Adrenal gland (tissue), 12 donors: ENCODE results near the gene CALHM5. TPM values are rescaled to one million over a fixed set of nuclear protein-coding genes. Genes with fewer than 3 reads are reported as not detected.
A peak's percentile ranks its signal among the peaks of the same experiment; 100 is the strongest.

Experiments
- DNase-seq, 7 donors: peaks; one replicate each; pipeline ENCODE4 v3.0.0-alpha.2; 2019 to 2020
- H3K27ac ChIP-seq, 5 donors: fragments of 200-600 bp; sonication (generic) in 4 of 5; 1 replicate in 3 of 5; 2 replicates in 2 of 5; pipeline versions ENCODE4 v1.5.1 to v1.8.0; 2016 to 2020; ENCODE audit warnings: mild to moderate bottlenecking in 1 of 5
- H3K27me3 ChIP-seq: fragments of 200-600 bp; 2 replicates; pipeline ENCODE4 v1.8.0; 2021
- H3K36me3 ChIP-seq, 2 donors: fragments of 200-600 bp; replicated peaks in 1 of 2; 1 replicate in 1 of 2; 2 replicates in 1 of 2; pipeline versions ENCODE4 v1.5.1 to v1.8.0; 2018 to 2022
- H3K4me1 ChIP-seq, 2 donors: fragments of 200-600 bp; replicated peaks in 1 of 2; 1 replicate in 1 of 2; 2 replicates in 1 of 2; pipeline versions ENCODE4 v1.5.1 to v1.8.0; 2018 to 2021
- H3K4me3 ChIP-seq, 4 donors: fragments of 200-600 bp; sonication (generic) in 3 of 4; one replicate each; pipeline ENCODE4 v1.5.1; 2016 to 2018
- H3K9me3 ChIP-seq, 3 donors: fragments of 200-600 bp; sonication (generic) in 1 of 3; replicated peaks in 1 of 3; 1 replicate in 2 of 3; 2 replicates in 1 of 3; pipeline versions ENCODE4 v1.5.1 to v1.8.0; 2016 to 2021
- POLR2A ChIP-seq, 2 donors: fragments of 450-650 bp; IDR thresholded peaks; one replicate each; pipeline ENCODE4 v1.6.1; 2017; ENCODE audit warnings: antibody characterized with exemption in 2 of 2, mild to moderate bottlenecking in 2 of 2, moderate library complexity in 1 of 2
- WGBS, 4 donors: extraction: QIAGEN DNeasy Blood & Tissue Kit in 2 of 4; methylation state at CpG; one replicate each; pipeline versions ENCODE4 v1.1.5 to v1.1.7; 2013 to 2017; 5-methylcytosine and 5-hydroxymethylcytosine counted together
- intact Hi-C, 2 donors: fragments of 100-400 bp; cut with DNase I; formaldehyde crosslinking; loops; one replicate each; pipeline versions ENCODE4 v1.14.1 to v1.15.0; 2022 to 2023
- polyA plus RNA-seq, 3 donors: library from polyadenylated mRNA; stranded (reverse); fragments of 200-250 nt in 2 of 3; fragments of 350-450 nt in 1 of 3; fragmentation: Illumina TruSeq in 1 of 3; extraction: RNeasy Lipid Tissue Mini Kit (QIAGEN cat#74804) in 1 of 3; gene quantifications; one replicate each; pipeline ENCODE4 v1.2.3, GENCODE V29; 2013 to 2014
- total RNA-seq, 9 donors: library from RNA; depleted of rRNA in 4 of 9; stranded (reverse); fragments of >200 nt in 4 of 9; fragments of 120-200 nt in 1 of 9; fragmentation: NEBNext Ultra II Directional in 1 of 9; extraction: Animal tissue kit (Norgen Biotek cat#: 25700) in 1 of 9; gene quantifications; one replicate each; pipeline versions ENCODE4 v1.1.0 to v1.2.4, GENCODE V29; 2013 to 2023
- TF ChIP-seq, protein P1 (sequence below), 6 experiments: fragments of 450-650 bp in 4 of 6; fragments of 200-600 bp in 2 of 6; sonication (generic) in 1 of 6; IDR thresholded peaks; 1 replicate in 5 of 6; 2 replicates in 1 of 6; pipeline versions ENCODE4 v1.5.1 to v1.8.0; 2016 to 2021; ENCODE audit warnings: antibody characterized with exemption in 6 of 6, mild to moderate bottlenecking in 2 of 6, moderate library complexity in 1 of 6
- donor health status: healthy with polysubstance abuse.
- donor health status: Bipolar disorder and iron deficiency.
- donor health status: DM: yes; HTN: yes; CAD: no.
- donor health status: DM: no; HTN: no; CAD: no.
- donor health status: DM: no; HTN: no; CAD: no.
- donor health status: DM: yes; HTN: yes; CAD: no.

The CALHM5 gene
- total and polyA plus RNA-seq, 12 donors, result 0.32 to 2.2 (median 0.95) TPM

DNA sequence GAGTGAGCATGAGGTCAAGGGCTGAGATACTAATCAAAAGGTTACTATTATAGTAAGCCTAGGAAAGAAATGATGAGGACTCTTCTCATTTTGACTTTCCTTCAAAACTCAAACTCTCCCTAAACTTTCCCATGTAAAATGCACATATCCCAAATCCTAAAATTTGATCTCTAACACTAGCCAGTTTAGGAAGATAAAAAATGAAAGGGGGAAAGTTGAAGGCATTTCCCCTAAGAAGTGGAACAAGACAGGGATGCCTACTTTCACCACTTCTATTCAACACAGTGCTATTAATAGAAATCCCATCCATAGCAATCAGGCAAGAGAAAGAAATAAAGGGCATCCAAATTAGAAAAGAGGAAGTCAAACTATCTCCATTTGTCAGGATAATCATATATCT lies 2.9 kb upstream of the CALHM5 start:
- no peaks in the 10 kb centered on the region for H3K4me1 ChIP-seq
- no peaks in the 10 kb centered on the region for H3K9me3 ChIP-seq
- no peak overlapping the region for H3K27ac ChIP-seq
- H3K36me3 ChIP-seq, result no peaks in the 10 kb centered on the region
- TF ChIP-seq, protein P1, sequence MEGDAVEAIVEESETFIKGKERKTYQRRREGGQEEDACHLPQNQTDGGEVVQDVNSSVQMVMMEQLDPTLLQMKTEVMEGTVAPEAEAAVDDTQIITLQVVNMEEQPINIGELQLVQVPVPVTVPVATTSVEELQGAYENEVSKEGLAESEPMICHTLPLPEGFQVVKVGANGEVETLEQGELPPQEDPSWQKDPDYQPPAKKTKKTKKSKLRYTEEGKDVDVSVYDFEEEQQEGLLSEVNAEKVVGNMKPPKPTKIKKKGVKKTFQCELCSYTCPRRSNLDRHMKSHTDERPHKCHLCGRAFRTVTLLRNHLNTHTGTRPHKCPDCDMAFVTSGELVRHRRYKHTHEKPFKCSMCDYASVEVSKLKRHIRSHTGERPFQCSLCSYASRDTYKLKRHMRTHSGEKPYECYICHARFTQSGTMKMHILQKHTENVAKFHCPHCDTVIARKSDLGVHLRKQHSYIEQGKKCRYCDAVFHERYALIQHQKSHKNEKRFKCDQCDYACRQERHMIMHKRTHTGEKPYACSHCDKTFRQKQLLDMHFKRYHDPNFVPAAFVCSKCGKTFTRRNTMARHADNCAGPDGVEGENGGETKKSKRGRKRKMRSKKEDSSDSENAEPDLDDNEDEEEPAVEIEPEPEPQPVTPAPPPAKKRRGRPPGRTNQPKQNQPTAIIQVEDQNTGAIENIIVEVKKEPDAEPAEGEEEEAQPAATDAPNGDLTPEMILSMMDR (IDR thresholded peaks at IDR 0.05), result no peak
- no peak for TF ChIP-seq POLR2A (IDR thresholded peaks at IDR 0.05)
- DNase-seq, result no peak
- intact Hi-C loops, result no loop called here
- H3K27me3 ChIP-seq, result no peaks in the 10 kb centered on the region
- no peak overlapping the region for H3K4me3 ChIP-seq

DNA sequence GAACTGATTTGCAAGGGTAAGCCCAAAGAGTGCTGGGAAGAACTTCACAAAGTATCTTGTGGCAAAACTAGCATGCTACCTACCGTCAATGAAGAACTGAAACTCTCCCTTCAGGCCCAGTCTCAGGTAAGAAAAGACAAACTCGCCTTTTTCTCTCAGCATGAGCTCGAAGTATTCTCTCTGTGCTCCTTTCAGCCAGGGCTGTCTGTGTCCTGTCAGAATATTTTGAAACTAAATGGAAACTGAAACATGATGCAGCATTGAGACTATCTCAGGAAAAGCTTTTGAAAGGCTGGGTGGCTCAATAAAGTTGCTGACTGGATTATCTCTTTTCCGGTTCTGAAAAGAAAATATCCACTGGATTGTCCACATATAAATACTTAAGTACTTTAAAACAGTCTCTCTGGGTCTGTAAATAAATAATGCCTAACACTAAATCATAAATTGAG lies 696 bp downstream of the CALHM5 start:
- Histone ChIP-seq H3K27ac (peak overlapping the region in 4 of 5 donors; percentile 33 to 83 (median 55)), H3K36me3 (no peaks in the 10 kb centered on the region), H3K27me3 (no peaks in the 10 kb centered on the region), H3K9me3 (no peaks in the 10 kb centered on the region), H3K4me3 (peak overlapping the region in 1 of 4 donors; percentile 32), H3K4me1 (no peaks in the 10 kb centered on the region)
- WGBS, 4 donors, result 37 to 59% (median 43%) methylated on average over 4 of the region's 4 CpGs
- intact Hi-C loops, result no loop called here
- DNase-seq, result no peak
- peak in 1 of 2 donors; percentile 11 for TF ChIP-seq POLR2A (IDR thresholded peaks at IDR 0.05)
- TF ChIP-seq, protein P1 (IDR thresholded peaks at IDR 0.05), result no peak

DNA sequence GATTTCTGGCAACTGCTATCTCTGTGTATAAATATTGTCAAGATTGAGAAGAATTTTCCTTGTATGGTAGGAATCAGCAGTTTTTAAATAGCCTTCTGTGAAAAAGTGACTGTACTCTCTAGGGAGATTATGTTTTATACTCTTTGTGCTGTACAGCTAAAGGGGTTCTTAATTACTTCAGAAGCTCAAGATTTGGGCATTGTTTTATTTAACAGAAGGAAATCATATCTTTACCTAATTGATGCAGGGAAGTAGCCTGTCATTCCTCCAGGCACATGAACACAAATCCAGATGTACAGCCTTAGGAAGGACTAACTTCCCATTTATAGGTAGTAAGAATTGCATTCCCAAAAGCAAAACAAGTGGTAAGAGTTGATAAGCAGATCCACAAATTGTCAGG lies 1.3 kb downstream of the CALHM5 start:
- Histone ChIP-seq H3K4me3 (peak overlapping the region in 1 of 4 donors; percentile 32), H3K4me1 (no peaks in the 10 kb centered on the region), H3K9me3 (no peaks in the 10 kb centered on the region), H3K36me3 (no peaks in the 10 kb centered on the region), H3K27ac (peak overlapping the region in 3 of 5 donors; percentile 11 to 83 (median 75)), H3K27me3 (no peaks in the 10 kb centered on the region)
- intact Hi-C loops, result no loop called here
- TF ChIP-seq, protein P1 (IDR thresholded peaks at IDR 0.05), result no peak
- no peak for TF ChIP-seq POLR2A (IDR thresholded peaks at IDR 0.05)
- no peak for DNase-seq

DNA sequence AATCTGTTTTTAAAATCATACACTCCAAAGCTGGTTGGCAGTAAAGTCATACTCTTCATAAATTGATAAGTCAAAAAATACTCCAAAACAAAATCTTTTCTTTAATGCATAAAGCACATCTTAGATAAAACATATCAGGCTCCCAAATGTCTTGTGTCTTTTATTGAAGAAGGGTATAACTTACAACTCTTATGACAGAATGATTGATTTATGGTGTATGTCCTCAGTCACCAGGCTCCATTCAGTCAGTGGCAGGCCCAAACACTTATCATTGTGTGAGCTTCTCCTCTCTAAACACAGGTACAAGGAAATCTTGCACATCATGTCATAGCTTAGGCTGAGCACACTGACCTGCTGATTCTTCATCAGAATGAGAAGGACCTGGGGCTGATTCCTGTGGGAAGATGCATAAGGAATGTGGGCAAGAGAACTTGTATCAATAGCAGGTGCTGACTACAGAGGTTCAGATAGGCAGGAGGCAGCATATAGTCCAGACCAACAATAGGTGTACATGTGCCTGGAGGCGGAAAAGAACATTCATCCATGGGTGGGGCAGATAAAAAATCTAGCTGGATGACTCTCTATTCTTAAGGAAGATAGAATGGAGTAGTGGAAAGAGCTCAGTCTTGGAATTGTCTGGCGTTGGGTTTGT lies 1.9 kb downstream of the CALHM5 start:
- TF ChIP-seq POLR2A (IDR thresholded peaks at IDR 0.05), result no peak
- TF ChIP-seq, protein P1 (IDR thresholded peaks at IDR 0.05), result no peak
- H3K4me3 ChIP-seq, result peak overlapping the region in 1 of 4 donors; percentile 32
- no peak for DNase-seq
- no peaks in the 10 kb centered on the region for H3K27me3 ChIP-seq
- peak overlapping the region in 1 of 5 donors; percentile 11 for H3K27ac ChIP-seq
- 83 to 93% (median 89%) methylated on average over 2 of the region's 2 CpGs for WGBS, 4 donors
- no peaks in the 10 kb centered on the region for H3K4me1 ChIP-seq
- intact Hi-C loops, result no loop called here
- H3K9me3 ChIP-seq, result no peaks in the 10 kb centered on the region
- no peaks in the 10 kb centered on the region for H3K36me3 ChIP-seq
